Endothelial cell of umbilical vein (primary cell): ENCODE results near the gene RPGR. TPM values are rescaled to one million over a fixed set of nuclear protein-coding genes. Genes with fewer than 3 reads are reported as not detected.

Experiments used
- BruUV-seq: library from RNA; stranded (reverse); fragments of 400-500 nt; replicated peaks from 2 replicates; lab custom pipeline; 2021; lab: Mats Ljungman, UMichigan
- CTCF ChIA-PET: fragments of 300-600, 350-600 bp; sonication (Branson Sonifier 250); formaldehyde crosslinking; loops from one replicate; lab custom pipeline; 2021; ENCODE audit warnings: antibody characterized with exemption, inconsistent platforms; lab: Charles Lee
- POLR2A ChIA-PET: fragments of 300-600, 350-600 bp; sonication (Branson Sonifier 250); formaldehyde crosslinking; loops from one replicate; lab custom pipeline; 2021; ENCODE audit warnings: antibody characterized with exemption, inconsistent platforms; lab: Charles Lee
- DNase-seq: peaks from one replicate; pipeline ENCODE4 v3.0.0-alpha.2; 2011; ENCODE audit warnings: low read depth, low spot score
- FAIRE-seq: peaks from 2 replicates; lab custom pipeline; 2011; peaks lifted over from hg19 to GRCh38; lab: Jason Lieb, UNC
- H2AFZ ChIP-seq: 2 replicates; pipeline ENCODE4 v1.6.0; 2012; ENCODE audit warnings: low read depth, low read length, control low read depth, inconsistent platforms
- H3K27ac ChIP-seq: 2 replicates; pipeline ENCODE4 v1.5.1; 2011; ENCODE audit warnings: low read depth, mild to moderate bottlenecking, control low read depth, low read length, moderate library complexity; ENCODE audit not compliant: insufficient read depth
- H3K27me3 ChIP-seq, 2 experiments: 2 replicates each; pipeline versions ENCODE4 v1.6.0 to v1.6.1; 2011; ENCODE audit warnings: low read length in 2 of 2, mixed read lengths in 1 of 2; ENCODE audit not compliant: control insufficient read depth in 2 of 2, insufficient read depth in 2 of 2
- H3K36me3 ChIP-seq, 2 experiments: 2 replicates in 1 of 2; 3 replicates in 1 of 2; pipeline ENCODE4 v1.5.1; 2011; ENCODE audit warnings: low read length in 2 of 2, mild to moderate bottlenecking in 1 of 2, moderate library complexity in 1 of 2; ENCODE audit not compliant: control insufficient read depth in 2 of 2, insufficient read depth in 2 of 2; ENCODE audit errors: extremely low read depth in 1 of 2
- H3K4me1 ChIP-seq: 3 replicates; pipeline ENCODE4 v1.5.1; 2011; ENCODE audit warnings: mild to moderate bottlenecking, low read length; ENCODE audit not compliant: control insufficient read depth, insufficient read depth; ENCODE audit errors: extremely low read depth
- H3K4me2 ChIP-seq: 2 replicates; pipeline ENCODE4 v1.6.1; 2011; ENCODE audit warnings: low read length, control low read depth, mixed read lengths; ENCODE audit not compliant: insufficient read depth
- H3K4me3 ChIP-seq, 3 experiments: fragments of 200-600 bp in 1 of 3; sonication (generic), shearing (Covaris generic) in 1 of 3; replicated peaks in 1 of 3; 2 replicates each; pipeline ENCODE4 v1.5.1; 2011 to 2016; ENCODE audit warnings: control low read depth in 3 of 3, low read length in 3 of 3, mild to moderate bottlenecking in 2 of 3, inconsistent platforms in 1 of 3, low read depth in 1 of 3, moderate library complexity in 1 of 3; ENCODE audit not compliant: insufficient read depth in 1 of 3
- H3K79me2 ChIP-seq: 2 replicates; pipeline ENCODE4 v1.6.0; 2012; ENCODE audit warnings: low read length, inconsistent platforms; ENCODE audit not compliant: control insufficient read depth, insufficient read depth
- H3K9ac ChIP-seq: replicated peaks from 2 replicates; pipeline ENCODE3; 2011; ENCODE audit warnings: low read length, control low read depth; ENCODE audit not compliant: insufficient read depth; ENCODE audit errors: extremely low read depth
- H3K9me1 ChIP-seq: replicated peaks from 3 replicates; pipeline ENCODE4 v1.6.0; 2011; ENCODE audit warnings: mild to moderate bottlenecking, low read length; ENCODE audit not compliant: control insufficient read depth, insufficient read depth; ENCODE audit errors: extremely low read depth
- H3K9me3 ChIP-seq: replicated peaks from 2 replicates; pipeline ENCODE4 v1.5.1; 2012; ENCODE audit warnings: low read length, inconsistent platforms; ENCODE audit not compliant: control insufficient read depth, insufficient read depth
- H4K20me1 ChIP-seq: replicated peaks from 2 replicates; pipeline ENCODE3; 2011; ENCODE audit warnings: mild to moderate bottlenecking, low read length; ENCODE audit not compliant: control insufficient read depth, insufficient read depth; ENCODE audit errors: extremely low read depth
- EZH2 ChIP-seq: IDR thresholded peaks from 2 replicates; pipeline ENCODE4 v1.6.1; 2012; ENCODE audit warnings: borderline replicate concordance, low read depth, mild to moderate bottlenecking, moderate library complexity, low read length, inconsistent platforms; ENCODE audit not compliant: severe bottlenecking
- FOS ChIP-seq: IDR thresholded peaks from 2 replicates; pipeline ENCODE4 v1.6.1; 2011; ENCODE audit warnings: mild to moderate bottlenecking, low read length, moderate library complexity, borderline replicate concordance; ENCODE audit not compliant: insufficient read depth
- GATA2 ChIP-seq: IDR thresholded peaks from 2 replicates; pipeline ENCODE4 v1.7.0; 2011; ENCODE audit warnings: low read depth, mild to moderate bottlenecking, moderate library complexity, mixed read lengths, low read length; ENCODE audit not compliant: insufficient read length, insufficient read depth
- JUN ChIP-seq: IDR thresholded peaks from 2 replicates; pipeline ENCODE4 v1.6.1; 2011; ENCODE audit warnings: borderline replicate concordance, low read depth; ENCODE audit not compliant: insufficient read length, insufficient read depth
- MYC ChIP-seq: IDR thresholded peaks from one replicate; pipeline ENCODE4 v1.6.1; 2011; ENCODE audit warnings: mild to moderate bottlenecking, low read depth, low read length
- POLR2A ChIP-seq: IDR thresholded peaks from 2 replicates; pipeline ENCODE4 v1.6.1; 2012; ENCODE audit warnings: low read depth, mild to moderate bottlenecking, control low read depth, low read length
- POLR2AphosphoS5 ChIP-seq: IDR thresholded peaks from 2 replicates; pipeline ENCODE4 v1.6.1; 2012; ENCODE audit warnings: low read depth, mild to moderate bottlenecking, control low read depth, low read length, moderate library complexity; ENCODE audit not compliant: insufficient read depth
- dilution Hi-C: fragments of 300-500 bp; cut with MboI; formaldehyde crosslinking; loops from one replicate; pipeline ENCODE4 v1.15.0; 2019; ENCODE audit warnings: low sequenced_read_pairs; ENCODE audit not compliant: extremely low pct_ligation_motif_present
- intact Hi-C: fragments of 100-400 bp; cut with micrococcal nuclease; formaldehyde crosslinking; loops from one replicate; pipeline ENCODE4 v1.10.0; 2022
- polyA plus RNA-seq, 4 experiments: library from polyadenylated mRNA; depleted of rRNA in 3 of 4; stranded (reverse) in 3 of 4; unstranded in 1 of 4; fragments of >200 nt; gene quantifications; 2 replicates each; pipeline versions ENCODE4 v1.2.1 to v1.2.3, GENCODE V29; 2011 to 2012; ENCODE audit warnings: missing spikeins in 1 of 4
- total RNA-seq: library from RNA; stranded (reverse); gene quantifications from 2 replicates; pipeline ENCODE4 v1.2.3, GENCODE V29; 2021
- TF ChIP-seq, protein P1 (sequence below): IDR thresholded peaks from 2 replicates; pipeline ENCODE4 v1.6.1; 2011; ENCODE audit not compliant: insufficient read depth, insufficient read length
- TF ChIP-seq, protein P2 (sequence below), 2 donors: IDR thresholded peaks; 1 replicate in 1 of 2; 2 replicates in 1 of 2; pipeline ENCODE4 v1.5.1; 2011; ENCODE audit warnings: low read length in 2 of 2, mild to moderate bottlenecking in 2 of 2, moderate library complexity in 2 of 2, control low read depth in 1 of 2, inconsistent platforms in 1 of 2, low read depth in 1 of 2; ENCODE audit not compliant: insufficient read depth in 1 of 2; ENCODE audit errors: extremely low read depth in 1 of 2

RPGR gene
- total and polyA plus RNA-seq, 2 donors (not counting 3 experiments of a cell fraction or from before 2014, with no cell fraction given) = 2.7 to 24.0 TPM

DNA sequence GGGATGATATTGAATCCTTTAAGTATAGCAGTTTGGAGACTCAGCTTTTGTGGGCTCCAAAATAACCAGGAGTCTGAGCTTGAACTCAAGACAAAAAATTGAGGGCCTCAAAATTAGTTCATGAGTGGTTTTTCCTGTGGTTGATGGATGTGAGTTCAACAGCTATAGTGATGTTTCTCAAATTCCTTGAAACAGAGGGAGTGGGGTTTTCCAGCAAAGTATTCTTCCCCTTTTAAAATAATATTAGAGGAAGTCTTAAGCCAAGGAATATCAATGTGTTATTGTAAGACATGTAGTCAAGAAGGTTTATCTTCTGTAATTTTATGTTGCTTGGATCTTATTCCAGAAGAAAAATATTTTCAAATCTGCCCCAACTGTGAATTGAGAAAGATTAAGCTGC is 35.7 kb upstream of the RPGR start:
- Histone ChIP-seq H3K4me2 (no peak overlapping the region), H3K9me3 (no peaks in the 10 kb centered on the region), H3K4me1 (peaks cover 6% of the 10 kb centered on the region), H3K9me1 (no peaks in the 10 kb centered on the region), H3K27me3 (no peaks in the 10 kb centered on the region), H3K9ac (no peak overlapping the region), H4K20me1 (no peaks in the 10 kb centered on the region), H3K36me3 (no peaks in the 10 kb centered on the region), H3K4me3 (no peak overlapping the region), H3K27ac (no peak overlapping the region), H2AFZ (no peak overlapping the region), H3K79me2 (no peaks in the 10 kb centered on the region)
- no TSS peak for BruUV-seq
- FAIRE-seq (no peak), DNase-seq (no peak)
- dilution Hi-C loops = no loop called here
- no peak for TF ChIP-seq GATA2
- TF ChIP-seq, protein P1, sequence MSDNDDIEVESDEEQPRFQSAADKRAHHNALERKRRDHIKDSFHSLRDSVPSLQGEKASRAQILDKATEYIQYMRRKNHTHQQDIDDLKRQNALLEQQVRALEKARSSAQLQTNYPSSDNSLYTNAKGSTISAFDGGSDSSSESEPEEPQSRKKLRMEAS = no peak
- no peak for TF ChIP-seq POLR2A
- no peak for TF ChIP-seq FOS
- TF ChIP-seq, protein P2, sequence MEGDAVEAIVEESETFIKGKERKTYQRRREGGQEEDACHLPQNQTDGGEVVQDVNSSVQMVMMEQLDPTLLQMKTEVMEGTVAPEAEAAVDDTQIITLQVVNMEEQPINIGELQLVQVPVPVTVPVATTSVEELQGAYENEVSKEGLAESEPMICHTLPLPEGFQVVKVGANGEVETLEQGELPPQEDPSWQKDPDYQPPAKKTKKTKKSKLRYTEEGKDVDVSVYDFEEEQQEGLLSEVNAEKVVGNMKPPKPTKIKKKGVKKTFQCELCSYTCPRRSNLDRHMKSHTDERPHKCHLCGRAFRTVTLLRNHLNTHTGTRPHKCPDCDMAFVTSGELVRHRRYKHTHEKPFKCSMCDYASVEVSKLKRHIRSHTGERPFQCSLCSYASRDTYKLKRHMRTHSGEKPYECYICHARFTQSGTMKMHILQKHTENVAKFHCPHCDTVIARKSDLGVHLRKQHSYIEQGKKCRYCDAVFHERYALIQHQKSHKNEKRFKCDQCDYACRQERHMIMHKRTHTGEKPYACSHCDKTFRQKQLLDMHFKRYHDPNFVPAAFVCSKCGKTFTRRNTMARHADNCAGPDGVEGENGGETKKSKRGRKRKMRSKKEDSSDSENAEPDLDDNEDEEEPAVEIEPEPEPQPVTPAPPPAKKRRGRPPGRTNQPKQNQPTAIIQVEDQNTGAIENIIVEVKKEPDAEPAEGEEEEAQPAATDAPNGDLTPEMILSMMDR (IDR thresholded peaks at IDR 0.05; ENCODE audit: extremely low read depth in 1 of 2, insufficient read depth in 1 of 2, low read depth in 1 of 2, low read length in 2 of 2) = no peak
- no peak for TF ChIP-seq EZH2
- no peak for TF ChIP-seq POLR2AphosphoS5
- no peak for TF ChIP-seq MYC
- TF ChIP-seq JUN = no peak
- ChIA-PET CTCF (interaction anchor here (1.6 kb wide), 1 partner anchor 14 kb away, joined by 7 read pairs; no protein-coding TSS in a partner anchor), POLR2A (no interaction called here)
- intact Hi-C loops = no loop called here
